Inferior parietal cortex (tissue), 1 donor: ENCODE data around the gene STYK1.
"Not testable (repeated sequence)": the region's sequence is repeated elsewhere in the genome, so short reads cannot be mapped to it uniquely, and the experiment has no call there.

Source experiments
- DNase-seq: peaks from one replicate; pipeline ENCODE4 v3.0.0-alpha.2; 2016; ENCODE audit errors: extremely low spot score

STYK1 gene

DNA sequence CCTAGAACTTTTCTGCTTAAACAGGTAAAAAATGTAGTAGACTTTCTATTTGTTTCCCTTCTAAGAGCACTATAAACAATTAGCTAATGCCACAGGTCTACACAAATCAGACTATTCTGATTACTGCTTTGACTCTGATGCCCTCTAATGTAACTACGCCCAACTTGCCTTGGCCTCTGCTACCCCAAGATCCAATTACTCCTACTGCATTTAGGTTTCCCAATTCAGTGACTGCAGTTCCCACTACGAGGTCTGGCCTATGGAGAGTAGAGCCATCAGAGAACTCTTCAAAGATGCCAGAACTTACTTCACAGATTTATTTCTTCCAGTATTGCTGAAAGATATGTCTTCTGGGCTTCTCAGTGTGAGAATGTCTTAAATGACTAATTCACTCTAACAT is 15.3 kb upstream of the STYK1 start:
- DNase-seq: no peak

DNA sequence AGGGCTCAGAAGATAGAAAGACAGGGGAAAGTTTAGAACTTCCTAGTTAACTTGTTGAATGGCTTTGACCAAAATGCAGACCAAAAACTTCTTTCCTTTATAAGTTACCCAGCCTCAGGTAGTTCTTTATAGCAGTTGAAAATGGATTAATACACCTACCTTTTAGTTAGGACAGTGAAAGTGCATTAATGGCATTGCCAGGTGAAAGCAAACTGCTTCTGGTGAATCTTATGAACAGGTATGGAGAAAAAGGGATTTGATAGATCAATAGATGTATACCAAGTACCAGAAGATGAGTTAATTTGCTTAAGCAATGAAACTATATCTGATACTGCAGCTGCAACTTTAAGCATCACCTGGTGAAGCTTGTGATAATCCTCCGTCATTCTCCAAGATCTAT is 14.2 kb upstream of the STYK1 start:
- DNase-seq: no peak

GRCh38 chr12:10672231-10672868 is 1.5 kb downstream of the STYK1 start:
- DNase-seq: no peak

- no peak for DNase-seq
These were observed 4.3 kb downstream of the STYK1 start for GRCh38 chr12:10669533-10669932.

DNA sequence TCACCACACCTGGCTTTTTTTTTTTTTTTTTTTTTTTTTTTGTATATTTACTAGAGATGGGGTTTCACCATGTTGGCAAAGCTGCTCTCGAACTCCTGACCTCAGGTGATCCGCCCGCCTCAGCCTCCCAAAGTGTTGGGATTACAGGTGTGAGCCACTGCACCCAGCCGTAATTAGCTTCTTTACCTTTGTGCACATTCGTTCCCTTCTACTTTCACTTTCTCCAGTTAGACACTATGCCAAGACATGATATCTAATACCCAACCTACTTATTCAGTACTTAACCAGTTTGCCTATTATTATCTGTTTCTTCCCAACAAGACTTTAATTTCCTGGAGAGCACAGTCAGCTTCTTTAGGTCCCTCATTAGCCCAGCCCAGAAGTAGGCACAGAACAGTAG is 5.3 kb downstream of the STYK1 start:
- DNase-seq: no peak

GRCh38 chr12:10667581-10667980 is 6.3 kb downstream of the STYK1 start:
- no peak for DNase-seq

DNA sequence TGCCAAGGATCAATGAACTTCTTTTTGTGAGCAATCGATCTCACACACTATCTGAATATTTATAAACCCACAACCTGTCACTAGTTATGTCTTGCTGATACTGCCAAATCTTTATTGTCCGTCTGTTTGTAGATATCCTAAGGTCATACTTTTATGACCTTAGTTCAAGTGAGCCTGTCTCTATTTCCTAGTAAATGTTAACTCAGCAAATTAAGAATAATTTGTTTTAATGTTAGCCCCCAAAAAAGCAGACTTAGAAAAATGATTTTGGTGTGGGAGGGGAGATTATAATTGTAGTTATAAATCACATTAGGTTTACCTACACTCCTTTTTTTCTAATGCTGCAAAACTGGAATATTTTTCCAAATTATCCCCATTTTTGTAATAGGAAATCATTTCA is 9.4 kb downstream of the STYK1 start:
- no peak for DNase-seq

GRCh38 chr12:10663869-10664268 is 10.0 kb downstream of the STYK1 start:
- DNase-seq: no peak

- DNase-seq: no peak
These were observed 12.5 kb downstream of the STYK1 start for GRCh38 chr12:10661338-10661737.

- no peak for DNase-seq
These were observed 19.8 kb downstream of the STYK1 start for GRCh38 chr12:10654003-10654402.

DNA sequence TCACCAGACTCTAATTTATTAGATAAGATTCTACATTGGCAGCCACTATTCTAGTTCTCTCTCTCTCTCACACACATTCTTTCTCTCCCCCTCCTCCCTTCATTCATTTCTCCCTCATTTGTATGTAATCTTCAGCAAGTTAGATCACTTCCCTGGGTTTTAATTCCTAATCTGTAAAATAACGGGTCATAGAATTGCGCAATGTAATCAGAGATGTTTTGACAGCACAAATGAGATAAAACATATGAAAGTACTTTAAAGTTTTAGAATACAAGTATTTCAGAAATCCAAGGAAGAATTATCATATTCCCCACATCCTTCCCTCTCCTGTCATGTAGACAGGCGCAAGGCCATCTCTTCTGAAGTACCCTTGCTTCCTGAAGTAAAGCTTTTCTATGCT is 21.7 kb downstream of the STYK1 start:
- DNase-seq: no peak

GRCh38 chr12:10646576-10646975 is 27.3 kb downstream of the STYK1 start:
- DNase-seq: not testable (repeated sequence)

GRCh38 chr12:10645910-10646309 is 27.9 kb downstream of the STYK1 start:
- no peak for DNase-seq

- no peak for DNase-seq
These were observed 31.9 kb downstream of the STYK1 start for GRCh38 chr12:10641735-10642500.

DNA sequence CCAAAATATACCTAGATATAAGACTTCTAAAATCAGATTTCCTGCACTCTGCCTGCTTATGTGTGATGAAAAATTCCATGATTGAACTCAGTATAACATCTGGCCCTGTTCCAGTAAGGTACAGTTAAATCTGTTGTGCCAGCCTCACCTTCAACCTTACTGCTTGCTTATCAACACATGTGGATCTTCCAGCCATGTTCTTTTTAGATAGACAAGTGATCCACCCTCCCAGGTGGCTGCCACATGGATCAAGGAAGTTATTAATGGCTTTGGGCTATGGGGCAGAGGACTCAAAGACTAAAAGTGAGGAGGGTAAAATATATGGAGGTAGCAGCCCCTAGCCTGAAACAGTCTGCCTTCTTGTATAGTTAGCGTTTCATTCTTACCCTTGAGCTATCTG is 35.1 kb downstream of the STYK1 start:
- no peak for DNase-seq

- DNase-seq: no peak
These were observed 37.2 kb downstream of the STYK1 start for GRCh38 chr12:10636611-10637010.

GRCh38 chr12:10636124-10636523 is 37.7 kb downstream of the STYK1 start:
- DNase-seq: no peak

- DNase-seq: no peak
These were observed 38.5 kb downstream of the STYK1 start for GRCh38 chr12:10635306-10635705.

- no peak for DNase-seq
These were observed 39.4 kb downstream of the STYK1 start for GRCh38 chr12:10634427-10634826.

GRCh38 chr12:10633541-10633940 is 40.3 kb downstream of the STYK1 start:
- no peak for DNase-seq

GRCh38 chr12:10632226-10632625 is 41.6 kb downstream of the STYK1 start:
- DNase-seq: no peak

GRCh38 chr12:10624605-10625004 is 49.2 kb downstream of the STYK1 start:
- DNase-seq: no peak

GRCh38 chr12:10623131-10623530 is 50.7 kb downstream of the STYK1 start:
- DNase-seq: no peak

DNA sequence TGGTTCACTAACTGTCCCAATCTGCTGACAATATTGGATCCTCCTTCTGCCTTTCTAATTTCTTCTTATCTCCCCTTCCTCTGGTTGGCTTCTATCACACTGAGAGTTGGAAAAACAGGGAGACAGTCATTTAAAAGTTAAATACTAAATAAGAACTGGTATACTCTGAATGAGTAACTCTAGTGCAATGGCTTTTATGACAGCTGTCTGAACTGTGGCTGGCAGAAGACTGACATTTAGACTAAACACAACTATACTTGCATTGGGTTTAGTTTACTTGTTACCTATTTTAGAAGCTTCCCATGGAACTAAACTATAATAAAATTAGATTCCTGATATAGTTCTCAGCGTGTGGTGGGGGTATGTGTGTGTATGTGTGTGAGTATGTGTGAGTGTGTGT is 52.6 kb downstream of the STYK1 start:
- no peak for DNase-seq
